Gastrocnemius medialis (tissue), 4 donors: Measurements from ENCODE around the gene FIP1L1.

ENCODE experiments used
- CTCF ChIP-seq, 5 experiments: fragments of 450-650 bp in 3 of 5; fragments of 200-600 bp in 2 of 5; sonication (generic) in 2 of 5; IDR thresholded peaks in 4 of 5; conservative IDR thresholded peaks in 1 of 5; 1 replicate in 4 of 5; 2 replicates in 1 of 5; pipeline ENCODE4 v1.5.1; 2016 to 2019; ENCODE audit warnings: antibody characterized with exemption in 5 of 5, mild to moderate bottlenecking in 3 of 5, moderate library complexity in 3 of 5
- POLR2A ChIP-seq, 2 donors: fragments of 450-650 bp; IDR thresholded peaks; one replicate each; pipeline ENCODE4 v1.6.1; 2017; ENCODE audit warnings: antibody characterized with exemption in 2 of 2, mild to moderate bottlenecking in 2 of 2, moderate library complexity in 2 of 2

DNA sequence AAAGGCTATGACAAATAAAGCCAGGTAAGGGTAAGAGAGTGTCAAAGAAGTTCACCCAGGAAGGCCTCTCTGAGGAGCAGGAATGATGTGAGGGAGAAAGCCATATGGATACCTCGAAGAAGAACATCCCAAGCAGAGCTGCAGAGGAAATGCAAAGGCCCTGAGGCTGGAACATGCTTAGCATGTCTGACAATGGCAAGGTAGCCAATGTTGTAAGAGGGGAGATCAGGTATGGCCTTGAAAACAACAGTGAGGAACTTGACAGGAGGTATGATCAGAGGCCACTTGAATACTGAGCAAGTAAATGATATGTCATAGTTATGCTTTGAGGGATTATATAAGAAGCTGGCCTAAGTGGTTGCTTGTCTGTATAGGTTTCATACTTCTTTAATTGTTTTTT, 15.3 kb upstream of the FIP1L1 start:
- TF ChIP-seq CTCF (IDR thresholded peaks at IDR 0.05 in 4 of 5, conservative IDR thresholded peaks at IDR 0.05 in 1 of 5): no peak
- no peak for TF ChIP-seq POLR2A (IDR thresholded peaks at IDR 0.05)
